Measurements from ENCODE around the gene RNMT.
"Not testable (repeated sequence)": the region's sequence is repeated elsewhere in the genome, so short reads cannot be mapped to it uniquely, and the experiment has no call there.

GRCh38 chr18:13695337-13695736, 31.1 kb upstream of the RNMT start:
- TF ChIP-seq REST (IDR thresholded peaks at IDR 0.05; ENCODE audit: unreplicated experiment); CTCF (conservative IDR thresholded peaks at IDR 0.05; ENCODE audit: low read depth in 2 of 2); JUNB (IDR thresholded peaks at IDR 0.05; ENCODE audit: unreplicated experiment); POLR2AphosphoS5 (IDR thresholded peaks at IDR 0.05; ENCODE audit: low read depth): not testable (repeated sequence)
